ENCODE measurements around the gene CBLB. TPM values are rescaled to one million over a fixed set of nuclear protein-coding genes. Genes with fewer than 3 reads are reported as not detected.

CBLB gene
- 7.2 and 7.9 TPM in 2 replicates for total RNA-seq

GRCh38 chr3:105868742-105869530 is at the start of gene CBLB:
CBLB (minus strand) TSS chr3:105869012; CDS start chr3:105867577, 1,435 bp downstream.

Data from bronchus fibroblast of lung (primary cell).